GM21526 (cell line): Measurements from ENCODE around the gene UGT1A8.
"Not testable (repeated sequence)": the region's sequence is repeated elsewhere in the genome, so short reads cannot be mapped to it uniquely, and the experiment has no call there.

Experiments
- ATAC-seq: cut with Tn5 transposase; IDR thresholded peaks from one replicate; pipeline ENCODE4 v1.9.1; 2021; ENCODE audit warnings: moderate library complexity; ENCODE audit not compliant: unreplicated experiment, low FRiP score

UGT1A8 gene

DNA sequence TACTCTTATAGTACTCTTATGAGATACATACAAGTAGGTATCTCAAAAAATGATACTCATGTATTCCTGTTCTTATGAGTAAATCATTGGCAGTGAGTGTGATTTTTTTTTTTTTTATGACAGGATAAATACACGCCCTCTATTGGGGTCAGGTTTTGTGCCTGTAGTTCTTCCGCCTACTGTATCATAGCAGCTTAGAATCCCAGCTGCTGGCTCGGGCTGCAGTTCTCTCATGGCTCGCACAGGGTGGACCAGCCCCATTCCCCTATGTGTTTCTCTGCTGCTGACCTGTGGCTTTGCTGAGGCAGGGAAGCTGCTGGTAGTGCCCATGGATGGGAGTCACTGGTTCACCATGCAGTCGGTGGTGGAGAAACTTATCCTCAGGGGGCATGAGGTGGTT is at the start of gene UGT1A8:
TSS of gene UGT1A8 (plus strand) at position 158 of the 400 bp plus-strand sequence. CDS start at position 233, 75 bp downstream.
- ATAC-seq, result not testable (repeated sequence)

DNA sequence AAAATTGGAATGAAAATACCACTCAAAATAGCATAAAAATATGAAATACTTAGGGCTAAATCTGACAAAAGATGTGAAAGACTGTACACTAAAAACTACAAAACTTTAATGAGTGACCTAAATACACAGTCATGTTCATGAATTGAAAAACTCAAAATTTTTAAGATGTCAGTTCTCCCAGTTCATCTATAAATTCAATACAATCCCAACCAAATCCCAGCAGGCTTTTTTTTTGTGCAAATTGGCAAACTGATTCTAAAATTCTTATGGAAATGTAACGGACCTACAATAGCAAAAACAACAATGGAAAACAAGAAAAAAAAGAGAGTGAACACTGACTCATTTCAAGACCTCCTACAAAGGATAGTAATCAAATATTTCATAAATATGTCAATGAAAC is 46.4 kb upstream of the UGT1A8 start:
- no peak for ATAC-seq

DNA sequence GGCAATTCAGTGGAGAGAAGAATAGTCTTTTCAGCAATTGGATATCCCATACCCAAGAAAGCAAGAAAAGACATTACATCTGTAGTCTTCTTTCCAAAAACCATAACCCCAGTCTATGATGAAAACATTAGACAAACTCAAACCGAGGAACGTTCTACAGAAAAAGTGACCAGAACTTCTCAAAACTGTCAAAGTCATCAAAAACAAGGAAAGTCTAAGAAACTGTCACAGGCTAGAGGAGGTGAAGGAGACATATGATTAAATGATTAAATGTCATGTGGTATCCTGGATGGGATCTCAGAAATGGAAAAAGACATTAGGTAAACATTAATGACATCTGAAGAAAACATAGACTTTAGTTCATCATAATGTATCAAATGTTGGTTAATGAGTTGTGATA is 46.0 kb upstream of the UGT1A8 start:
- no peak for ATAC-seq

DNA sequence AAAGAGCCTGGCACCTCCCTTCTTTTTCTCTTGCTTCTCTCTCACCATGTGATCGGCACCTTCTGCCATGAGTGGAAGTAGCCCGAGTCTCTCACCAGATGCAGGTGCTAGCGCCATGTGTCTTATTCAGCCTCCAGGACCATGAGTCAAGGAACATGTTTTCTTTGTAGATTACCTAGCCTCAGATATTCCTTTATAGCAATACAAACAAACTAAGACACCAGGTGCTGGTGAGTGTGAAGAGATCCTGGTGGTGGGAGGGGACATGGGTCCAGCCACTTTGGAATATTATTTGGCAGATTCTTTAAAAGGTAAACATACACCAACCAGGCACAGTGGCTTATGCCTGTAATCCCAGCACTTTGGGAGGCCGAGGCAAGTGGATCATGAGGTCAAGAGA is 45.0 kb upstream of the UGT1A8 start:
- no peak for ATAC-seq

DNA sequence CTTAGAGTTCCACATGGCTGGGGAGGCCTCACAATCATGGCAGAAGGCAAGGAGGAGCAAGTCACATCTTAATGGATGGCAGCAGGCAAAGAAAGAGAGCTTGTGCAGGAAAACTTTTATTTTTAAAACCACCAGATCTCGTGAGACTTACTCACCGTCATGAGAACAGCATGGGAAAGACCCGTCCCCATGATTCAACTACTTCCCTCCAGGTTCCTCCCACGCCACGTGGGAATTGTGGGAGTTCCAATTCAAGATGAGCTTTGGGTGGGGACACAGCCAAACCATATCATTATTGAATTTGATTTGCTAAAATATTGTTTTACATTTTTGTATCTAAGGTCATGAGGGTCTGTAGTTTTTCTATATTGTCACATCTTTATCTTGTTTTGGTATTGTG is 40.1 kb upstream of the UGT1A8 start:
- ATAC-seq, result not testable (repeated sequence)

DNA sequence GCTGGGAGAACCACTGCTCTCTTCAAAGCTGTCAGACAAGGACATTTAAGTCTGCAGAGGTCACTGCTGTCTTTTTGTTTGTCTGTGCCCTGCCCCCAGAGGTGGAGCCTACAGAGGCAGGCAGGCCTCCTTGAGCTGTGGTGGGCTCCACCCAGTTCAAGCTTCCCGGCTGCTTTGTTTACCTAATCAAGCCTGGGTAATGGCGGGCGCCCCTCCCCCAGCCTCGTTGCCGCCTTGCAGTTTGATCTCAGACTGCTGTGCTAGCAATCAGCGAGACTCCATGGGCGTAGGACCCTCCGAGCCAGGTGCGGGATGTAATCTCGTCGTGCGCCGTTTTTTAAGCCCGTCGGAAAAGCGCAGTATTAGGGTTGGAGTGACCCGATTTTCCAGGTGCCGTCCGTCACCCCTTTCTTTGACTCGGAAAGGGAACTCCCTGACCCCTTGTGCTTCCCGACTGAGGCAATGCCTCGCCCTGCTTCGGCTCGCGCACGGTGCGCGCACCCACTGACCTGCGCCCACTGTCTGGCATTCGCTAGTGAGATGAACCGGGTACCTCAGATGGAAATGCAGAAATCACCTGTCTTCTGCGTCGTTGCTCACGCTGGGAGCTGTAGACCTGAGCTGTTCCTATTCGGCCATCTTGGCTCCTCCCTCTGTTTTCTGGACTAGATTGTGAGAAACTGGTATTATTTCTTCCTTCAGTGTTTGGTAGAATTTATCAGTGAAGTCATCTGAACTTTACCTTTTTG is 34.0 kb upstream of the UGT1A8 start:
- ATAC-seq, result not testable (repeated sequence)

DNA sequence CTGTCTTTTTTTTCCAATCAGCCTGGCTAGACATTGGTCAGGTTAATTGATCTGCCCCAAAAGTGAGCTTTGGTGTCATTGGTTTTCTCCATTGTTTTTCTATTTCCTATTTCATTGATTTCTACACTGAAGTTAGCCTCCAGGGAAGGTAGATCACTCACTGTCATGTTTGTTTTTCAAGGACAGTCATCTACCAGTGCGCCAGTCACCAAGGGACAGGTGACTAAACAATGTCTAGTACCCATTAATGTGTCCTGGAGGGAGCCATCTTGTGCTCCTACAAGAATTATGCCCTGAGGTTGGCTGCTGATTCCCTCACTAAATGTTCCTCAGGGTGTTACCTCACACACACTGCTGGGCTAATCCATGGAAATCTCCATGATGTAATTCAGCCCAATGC is 33.2 kb upstream of the UGT1A8 start:
- ATAC-seq, result no peak

DNA sequence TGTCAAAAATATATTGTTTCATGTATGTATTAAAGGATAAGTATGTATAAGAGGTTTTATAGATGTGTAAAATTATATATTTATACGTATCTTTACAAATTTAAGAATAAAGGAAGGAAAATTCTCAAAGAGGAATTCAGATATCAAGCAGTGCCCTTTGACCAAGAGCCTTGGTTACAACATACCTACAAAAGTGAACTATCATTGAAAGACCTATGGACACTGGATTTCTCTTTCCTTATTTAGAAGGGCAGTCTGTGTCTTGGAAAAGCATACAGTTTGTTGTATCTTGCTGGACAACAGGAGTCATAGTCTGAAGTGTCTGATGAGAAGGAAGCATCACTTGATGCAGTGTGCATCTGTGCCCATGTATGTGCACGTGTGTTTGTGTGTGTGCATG is 29.0 kb upstream of the UGT1A8 start:
- no peak for ATAC-seq

DNA sequence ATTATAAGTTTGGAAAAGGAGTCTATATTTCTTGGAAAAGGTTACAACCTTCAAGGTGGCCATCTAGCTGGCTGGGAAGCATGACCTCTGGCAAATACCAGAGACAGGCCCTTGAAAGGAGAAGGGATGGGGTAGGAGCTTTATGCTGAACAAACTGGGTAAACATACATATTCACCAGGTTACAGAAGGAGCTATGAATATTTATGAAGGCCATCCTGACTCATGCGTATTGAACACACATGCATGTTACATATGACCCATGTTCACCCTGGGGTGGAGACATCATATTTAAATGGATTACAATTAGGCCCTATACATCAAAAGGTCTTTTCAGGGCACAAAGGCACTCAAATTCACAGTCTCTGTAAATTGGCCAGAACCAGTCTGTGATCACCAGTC is 24.7 kb upstream of the UGT1A8 start:
- not testable (repeated sequence) for ATAC-seq

DNA sequence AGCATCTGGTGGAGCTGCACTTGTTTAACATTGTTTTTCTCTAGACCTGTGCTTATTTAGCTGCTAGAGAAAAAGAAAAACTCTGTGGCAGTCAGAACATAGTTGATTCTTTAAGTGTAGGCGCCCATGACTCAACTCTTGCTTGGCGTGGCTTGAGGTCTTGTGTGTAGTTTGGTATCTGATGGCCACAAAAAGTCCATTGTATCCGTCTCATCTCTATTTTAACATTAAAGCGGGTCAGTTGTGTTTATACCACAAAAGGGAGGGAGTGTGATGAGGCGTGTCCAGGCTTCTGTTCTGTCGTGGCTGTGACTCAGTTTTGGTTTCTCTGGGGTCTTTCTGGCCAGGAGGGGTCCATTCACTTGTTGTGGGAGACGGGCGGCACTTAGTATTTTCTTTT is 24.2 kb upstream of the UGT1A8 start:
- no peak for ATAC-seq

DNA sequence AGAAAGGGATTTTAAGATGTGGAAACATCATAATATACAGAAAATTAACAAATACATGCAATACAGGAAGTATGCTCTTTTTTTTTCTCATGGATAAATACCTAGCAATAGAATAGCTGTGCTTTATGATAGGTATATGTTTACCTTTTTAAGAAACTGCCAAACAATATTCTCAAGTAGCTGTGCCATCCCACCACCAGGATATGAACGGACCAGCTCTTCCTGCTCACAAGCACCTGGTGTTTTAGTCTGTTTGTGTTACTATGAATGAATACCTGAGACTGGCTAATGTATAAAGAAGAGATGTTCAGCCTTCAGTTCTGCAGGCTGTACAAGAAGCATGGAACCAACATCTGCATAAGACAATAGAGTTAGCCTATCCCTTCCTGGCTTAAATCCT is 19.9 kb upstream of the UGT1A8 start:
- ATAC-seq, result no peak

DNA sequence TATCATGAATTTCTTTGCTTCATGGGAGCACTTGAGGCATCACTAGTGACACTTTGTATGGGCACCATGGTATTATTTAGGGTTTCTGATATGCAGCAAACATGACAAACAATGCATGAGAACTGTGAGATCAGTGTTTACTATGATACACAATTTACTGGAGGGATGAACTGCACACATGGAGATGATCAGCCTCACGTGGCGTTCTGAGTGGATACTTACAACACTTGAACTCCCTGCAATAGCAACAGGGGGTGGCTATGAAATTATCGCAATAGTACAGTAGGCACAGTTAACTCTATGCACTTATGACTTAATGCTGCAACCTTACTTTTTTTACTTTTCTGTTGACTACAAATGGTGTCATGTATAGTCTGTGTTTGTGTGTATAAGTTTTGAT is 18.5 kb upstream of the UGT1A8 start:
- ATAC-seq, result no peak

DNA sequence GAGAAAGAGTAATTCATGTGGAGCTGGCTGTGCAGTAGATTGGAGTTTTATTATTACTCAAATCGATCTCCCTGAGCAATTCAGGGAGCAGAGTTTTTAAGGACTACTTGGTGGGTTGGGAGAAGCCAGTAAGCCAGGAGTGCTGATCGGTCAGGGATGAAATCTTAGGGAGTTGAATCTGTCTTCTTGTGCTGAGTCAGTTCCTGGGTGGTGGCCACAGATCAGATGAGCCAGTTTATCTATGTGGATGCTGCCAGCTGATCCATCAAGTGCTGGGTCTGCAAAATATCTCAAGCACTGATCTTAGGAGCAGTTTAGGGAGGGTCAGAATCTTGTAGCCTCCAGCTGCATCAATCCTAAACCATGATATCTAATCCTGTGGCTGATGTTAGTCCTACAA is 17.0 kb upstream of the UGT1A8 start:
- ATAC-seq, result no peak

DNA sequence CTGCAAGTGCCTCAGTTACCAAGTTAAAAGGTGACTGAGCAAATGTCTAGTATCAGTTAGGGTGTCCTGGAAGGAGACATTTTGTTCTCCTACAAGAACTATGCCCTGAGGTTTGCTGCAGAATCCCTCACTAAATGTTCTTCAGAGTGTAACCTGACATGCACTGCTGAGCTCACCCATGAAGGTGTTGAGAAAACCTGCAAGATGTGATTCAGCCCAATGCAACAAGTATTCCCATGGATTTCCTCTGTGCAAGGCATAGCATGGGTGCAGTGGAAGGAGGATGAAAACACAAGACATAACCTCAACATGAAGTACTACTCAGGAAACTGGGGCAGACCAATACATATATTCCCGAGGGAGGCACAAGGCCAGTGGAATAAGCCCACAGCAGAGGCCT is 15.4 kb upstream of the UGT1A8 start:
- ATAC-seq, result no peak

DNA sequence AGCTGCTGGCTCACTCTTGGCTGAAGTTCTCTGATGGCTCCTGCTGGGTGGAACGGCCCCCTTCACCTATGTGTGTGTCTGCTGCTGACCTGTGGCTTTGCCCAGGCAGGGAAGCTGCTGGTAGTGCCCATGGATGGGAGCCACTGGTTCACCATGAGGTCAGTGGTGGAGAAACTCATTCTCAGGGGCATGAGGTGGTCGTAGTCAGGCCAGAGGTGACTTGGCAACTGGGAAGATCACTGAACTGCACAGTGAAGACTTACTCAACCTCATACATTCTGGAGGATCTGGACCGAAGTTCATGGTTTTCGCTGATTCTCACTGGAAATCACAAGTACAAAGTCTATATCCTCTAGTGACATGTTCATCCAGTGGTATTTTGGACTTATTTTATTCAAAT is 13.9 kb upstream of the UGT1A8 start:
- ATAC-seq, result no peak

DNA sequence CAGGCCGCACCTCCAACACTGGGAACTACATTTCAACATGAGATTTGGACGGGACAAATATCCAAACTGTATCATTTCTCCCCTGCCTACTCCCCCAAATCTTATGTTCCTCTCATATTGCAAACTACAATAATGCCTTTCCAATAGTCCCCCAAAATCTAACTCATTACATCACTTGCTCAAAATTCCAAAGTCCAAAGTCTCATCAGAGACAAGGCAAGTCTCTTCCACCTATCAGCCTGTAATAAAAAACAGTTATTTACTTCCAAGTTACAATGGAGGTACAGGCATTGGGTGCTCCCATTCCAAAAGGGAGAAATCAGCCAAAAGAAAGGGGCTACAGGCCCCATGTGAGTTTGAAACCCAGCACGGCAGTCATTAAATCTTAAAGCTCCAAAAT is 12.6 kb upstream of the UGT1A8 start:
- no peak for ATAC-seq

DNA sequence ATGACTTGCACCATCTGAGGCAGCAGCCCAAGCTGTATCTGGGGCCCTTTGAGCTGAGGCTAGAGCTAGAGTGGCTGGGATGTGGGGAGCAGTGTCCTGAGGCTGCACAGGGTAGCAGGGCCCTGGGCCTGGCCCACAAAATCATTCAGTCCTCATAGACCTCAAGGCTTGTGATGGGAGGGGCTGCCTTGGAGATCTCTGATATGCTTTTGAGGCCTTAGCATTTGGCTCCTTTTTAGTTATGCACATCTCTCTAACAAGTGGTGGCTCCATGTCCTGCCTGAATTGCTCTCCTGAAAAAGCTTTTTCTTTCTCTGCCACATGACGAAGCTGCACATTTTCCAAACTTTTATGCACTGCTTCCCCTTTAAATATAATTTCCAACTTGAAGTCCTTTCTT is 11.8 kb upstream of the UGT1A8 start:
- ATAC-seq, result no peak

DNA sequence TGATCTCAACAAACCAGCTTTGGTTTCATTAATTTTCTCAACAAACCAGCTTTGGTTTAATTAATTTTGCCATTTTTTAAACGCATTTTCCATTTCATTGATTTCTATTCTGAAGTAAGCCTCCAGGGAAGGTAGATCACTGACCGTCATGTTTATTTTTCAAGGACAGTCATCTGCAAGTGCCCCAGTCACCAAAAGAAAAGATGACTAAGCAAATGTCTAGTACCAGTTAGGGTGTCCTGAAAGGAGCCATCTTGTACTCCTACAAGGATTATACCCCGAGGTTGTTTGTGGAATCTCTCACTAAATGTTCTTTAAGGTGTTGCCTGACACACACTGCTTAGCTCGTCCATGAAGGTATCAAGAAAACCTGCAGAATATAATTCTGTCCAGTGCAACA is 6.1 kb upstream of the UGT1A8 start:
- ATAC-seq, result no peak

DNA sequence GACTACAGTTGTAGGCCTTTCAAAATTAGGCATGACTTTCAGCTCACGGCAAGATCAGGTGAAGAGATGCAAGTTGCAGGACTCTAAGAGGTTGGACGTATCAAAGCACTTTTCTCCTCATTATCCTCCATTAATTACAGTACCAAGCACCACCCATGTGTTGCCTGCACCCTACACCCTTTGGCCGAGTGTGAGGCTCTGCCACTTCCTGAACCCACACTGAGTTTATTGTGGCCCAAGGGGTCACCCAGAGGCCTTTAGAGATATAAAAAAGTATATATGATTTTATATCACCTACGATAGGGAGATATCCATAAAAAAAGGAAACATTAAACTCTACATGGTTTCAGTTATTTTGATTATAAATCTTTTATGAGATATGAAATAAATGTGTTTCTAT is 2.8 kb downstream of the UGT1A8 start:
- no peak for ATAC-seq

DNA sequence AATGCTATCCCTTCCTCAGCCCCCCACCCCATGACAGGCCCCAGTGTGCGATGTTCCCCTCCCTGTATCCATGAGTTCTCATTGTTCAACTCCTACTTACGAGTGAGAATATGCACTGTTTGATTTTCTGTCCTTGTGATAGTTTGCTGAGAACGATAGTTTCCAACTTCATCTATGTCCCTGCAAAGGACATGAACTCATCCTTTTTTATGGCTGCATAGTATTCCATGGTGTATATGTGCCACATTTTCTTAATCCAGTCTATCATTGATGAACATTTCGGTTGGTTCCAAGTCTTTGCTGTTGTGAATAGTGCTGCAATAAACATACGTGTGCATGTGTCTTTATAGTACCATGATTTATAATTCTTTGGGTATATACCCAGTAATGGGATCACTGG is 4.4 kb downstream of the UGT1A8 start:
- ATAC-seq, result not testable (repeated sequence)

DNA sequence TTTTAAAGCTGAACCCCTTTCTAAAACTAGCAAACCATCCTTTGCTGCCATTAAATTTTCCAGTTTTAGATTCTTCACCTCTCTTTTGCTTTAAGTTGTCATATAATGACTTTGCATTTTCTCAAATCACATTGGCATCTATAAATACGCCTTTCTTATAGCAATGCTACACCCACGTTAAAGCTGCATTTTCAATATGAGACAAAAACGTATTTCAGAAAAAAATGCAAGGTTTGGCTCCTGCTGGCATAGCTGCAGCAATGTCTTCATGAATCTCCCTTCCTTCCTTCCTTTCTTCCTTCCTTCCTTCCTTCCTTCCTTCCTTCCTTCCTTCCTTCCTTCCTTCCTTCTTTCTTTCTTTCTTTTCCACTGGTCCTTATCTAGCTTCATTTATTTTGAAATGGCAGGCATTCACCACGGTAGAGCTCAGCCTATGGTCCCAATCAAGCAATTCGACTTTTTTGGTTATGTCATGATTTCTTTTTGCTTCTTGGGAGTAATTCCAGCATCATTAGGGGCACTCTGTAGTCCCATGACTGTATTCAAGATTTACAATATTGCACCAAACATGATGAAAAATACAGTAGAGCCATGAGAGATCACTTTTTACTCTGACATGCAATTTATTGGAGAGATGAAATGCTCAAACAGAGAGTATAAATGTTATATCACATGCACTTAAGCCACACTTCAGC is 10.0 kb downstream of the UGT1A8 start:
- ATAC-seq, result no peak

DNA sequence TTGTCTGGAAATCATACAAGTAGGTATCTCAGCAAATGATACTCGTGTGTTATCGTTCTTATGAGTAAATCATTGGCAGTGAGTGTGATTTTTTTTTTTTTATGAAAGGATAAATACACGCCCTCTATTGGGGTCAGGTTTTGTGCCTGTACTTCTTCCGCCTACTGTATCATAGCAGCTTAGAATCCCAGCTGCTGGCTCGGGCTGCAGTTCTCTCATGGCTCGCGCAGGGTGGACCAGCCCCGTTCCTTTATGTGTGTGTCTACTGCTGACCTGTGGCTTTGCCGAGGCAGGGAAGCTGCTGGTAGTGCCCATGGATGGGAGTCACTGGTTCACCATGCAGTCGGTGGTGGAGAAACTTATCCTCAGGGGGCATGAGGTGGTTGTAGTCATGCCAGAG is 18.9 kb downstream of the UGT1A8 start, which contains the start of gene UGT1A10:
TSS of gene UGT1A10 (plus strand) at position 143 of the 400 bp plus-strand sequence. CDS start at position 218, 75 bp downstream.
- ATAC-seq, result not testable (repeated sequence)
